Measurements from ENCODE around the gene GAS2L1.

GAS2L1 gene

DNA sequence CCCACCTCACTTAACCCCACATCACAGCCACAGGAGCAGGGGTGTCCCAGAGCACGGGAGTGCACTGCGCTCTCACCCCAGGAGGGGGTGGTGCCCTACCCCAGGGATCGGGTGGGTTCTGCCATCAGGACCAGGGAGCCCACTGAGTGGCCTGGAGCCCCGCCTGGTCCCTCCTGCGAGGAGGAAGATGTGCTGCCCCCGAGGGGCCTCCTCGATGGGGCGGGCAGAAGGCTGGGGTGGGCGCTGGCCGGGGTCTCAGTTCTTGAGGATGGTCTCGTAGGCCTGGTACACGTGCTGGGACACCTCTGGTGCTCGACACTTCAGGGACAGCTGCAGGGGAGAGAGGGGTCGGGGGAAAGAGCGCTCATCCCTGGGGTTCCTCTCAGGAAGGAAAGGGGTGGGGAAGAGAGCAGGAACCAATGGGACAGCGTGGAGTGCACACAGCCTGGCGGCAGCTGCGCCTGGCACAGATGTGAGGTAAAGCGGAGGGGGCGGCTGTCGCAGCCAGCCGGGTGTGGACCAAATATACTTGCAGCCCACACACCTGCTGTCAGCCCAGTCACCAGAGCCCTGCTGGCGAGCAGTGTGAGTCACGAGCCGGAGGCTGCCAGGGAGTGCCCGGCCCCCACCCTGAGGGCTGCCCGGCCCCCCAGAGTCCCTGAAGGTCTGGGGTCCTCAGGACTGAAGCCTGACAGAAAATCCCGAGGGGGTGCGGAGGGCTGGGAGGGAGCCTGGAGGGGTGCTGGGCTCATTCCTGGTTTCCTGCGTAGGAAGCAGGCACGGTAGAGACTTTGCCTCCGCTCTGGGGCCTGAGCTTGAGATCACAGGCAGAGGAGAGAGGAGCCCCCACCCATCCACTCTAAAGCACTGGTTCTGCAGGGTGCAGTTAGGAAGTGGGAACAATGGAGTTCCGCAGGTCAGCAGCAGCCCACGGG, 22.4 kb downstream of the GAS2L1 start:
- no peak for DNase-seq

- DNase-seq, result no peak
These were observed 23.1 kb downstream of the GAS2L1 start for GRCh38 chr22:29329581-29329980.

- no peak for DNase-seq
These were observed 23.8 kb downstream of the GAS2L1 start for GRCh38 chr22:29330291-29330690.

GRCh38 chr22:29330753-29331152, 24.3 kb downstream of the GAS2L1 start:
- no peak for DNase-seq

DNA sequence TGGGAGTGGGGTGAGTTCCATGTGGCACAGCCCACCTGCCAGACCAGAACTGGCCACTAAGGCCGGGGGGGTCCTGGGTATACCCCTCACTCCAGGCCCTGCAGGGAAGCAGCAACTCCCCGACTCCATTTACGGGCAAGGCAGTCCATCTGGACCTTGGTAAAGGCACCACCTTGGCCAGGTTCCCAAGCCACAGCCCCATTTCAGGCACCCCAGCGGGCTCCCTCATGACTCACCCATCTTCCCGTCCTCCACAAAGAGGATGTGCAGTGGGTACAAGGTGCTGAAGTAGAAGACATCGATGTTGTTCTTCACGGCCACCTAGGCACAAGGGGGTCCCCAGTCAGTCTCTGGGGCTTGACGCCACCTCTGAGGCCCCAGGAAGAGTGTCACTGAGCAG, 24.8 kb downstream of the GAS2L1 start:
- DNase-seq, result no peak

GRCh38 chr22:29331658-29332300, 25.3 kb downstream of the GAS2L1 start:
- DNase-seq, result no peak

DNA sequence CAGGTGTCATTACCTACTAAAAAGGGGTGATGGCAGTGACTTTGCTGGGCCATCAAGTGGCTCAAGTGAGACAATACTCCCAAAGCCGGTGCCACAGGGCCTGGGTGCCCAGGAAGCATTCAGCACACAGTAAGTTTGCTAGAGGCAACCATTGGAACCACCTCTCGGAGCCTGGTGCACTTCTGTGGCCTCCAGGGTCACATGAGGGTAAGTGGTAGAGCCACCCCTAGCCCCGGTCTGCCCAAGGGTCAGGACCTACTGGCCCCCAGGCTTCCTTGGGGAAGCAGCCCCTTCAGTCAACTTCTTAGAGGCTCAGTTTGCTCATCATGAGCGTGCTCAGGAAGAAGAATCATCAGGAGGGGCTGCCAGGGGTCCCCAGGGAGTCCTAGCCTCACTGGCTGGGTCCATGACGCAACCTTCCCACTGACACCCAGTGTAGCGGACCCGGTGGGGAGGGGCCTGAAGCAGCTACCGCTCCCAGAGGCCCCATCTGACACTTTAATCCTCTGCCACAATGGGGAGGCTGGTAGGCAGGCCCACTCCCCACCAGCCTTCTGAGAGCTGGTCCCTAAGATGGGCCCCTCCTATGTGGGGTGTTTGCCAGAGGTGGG, 26.5 kb downstream of the GAS2L1 start:
- no peak for DNase-seq

- no peak for DNase-seq
These were observed 27.7 kb downstream of the GAS2L1 start for GRCh38 chr22:29334148-29334547.

GRCh38 chr22:29334696-29335344, 28.4 kb downstream of the GAS2L1 start:
- no peak for DNase-seq

DNA sequence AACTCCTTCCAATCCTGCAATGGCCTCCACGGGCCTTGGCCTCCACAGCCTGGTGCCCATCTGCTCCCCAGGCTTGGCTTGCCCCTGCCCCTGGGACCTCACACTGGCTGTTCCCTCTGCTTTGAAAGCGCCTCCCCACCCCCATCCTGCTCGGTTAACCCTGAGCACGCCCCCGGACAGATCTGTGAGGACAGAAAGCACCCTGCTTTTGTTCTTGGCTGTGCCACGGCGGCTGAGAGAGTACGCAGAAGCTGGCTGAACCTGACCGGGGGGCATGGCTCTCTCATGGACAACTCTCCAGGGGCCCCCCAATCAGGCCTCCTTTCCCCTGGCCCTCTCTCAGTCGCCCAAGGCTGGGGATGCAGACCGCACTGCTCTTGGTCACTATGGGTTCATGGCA, 29.2 kb downstream of the GAS2L1 start:
- no peak for DNase-seq

DNA sequence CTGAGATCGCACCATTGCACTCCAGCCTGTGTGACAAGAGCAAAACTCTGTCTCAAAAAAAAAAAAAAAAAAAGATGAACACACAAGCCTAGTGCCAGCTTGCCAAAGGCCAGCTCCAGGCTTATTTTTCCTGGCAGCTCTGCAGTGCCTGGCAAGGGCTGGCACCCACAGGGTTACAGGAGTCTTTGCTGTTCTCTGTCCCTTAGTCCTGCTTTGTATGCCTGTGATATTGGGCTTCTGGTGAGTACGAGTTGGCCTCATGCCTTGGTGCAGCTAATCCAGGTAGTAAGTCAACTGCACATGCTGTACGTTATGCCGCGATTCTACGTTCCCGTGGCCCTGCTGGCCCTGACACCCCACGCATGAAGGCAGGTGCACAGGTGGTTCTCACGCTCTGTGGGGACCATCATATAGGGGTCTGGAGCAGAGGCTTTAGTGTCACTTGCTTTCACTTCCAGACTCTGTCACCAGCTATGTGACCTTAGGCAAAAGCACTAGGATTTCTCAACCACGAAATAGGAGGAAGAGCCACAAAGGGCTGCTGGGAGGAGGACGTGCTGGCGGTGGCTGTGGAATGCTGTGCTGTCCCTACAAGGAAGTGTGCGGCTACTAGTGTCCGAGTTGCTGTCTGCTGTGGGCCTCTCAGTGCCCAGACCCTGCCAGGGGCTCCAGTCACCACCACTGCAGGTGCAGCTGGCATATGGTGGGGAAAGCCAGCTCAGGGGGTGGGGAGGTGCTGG, 30.5 kb downstream of the GAS2L1 start:
- no peak for DNase-seq

DNA sequence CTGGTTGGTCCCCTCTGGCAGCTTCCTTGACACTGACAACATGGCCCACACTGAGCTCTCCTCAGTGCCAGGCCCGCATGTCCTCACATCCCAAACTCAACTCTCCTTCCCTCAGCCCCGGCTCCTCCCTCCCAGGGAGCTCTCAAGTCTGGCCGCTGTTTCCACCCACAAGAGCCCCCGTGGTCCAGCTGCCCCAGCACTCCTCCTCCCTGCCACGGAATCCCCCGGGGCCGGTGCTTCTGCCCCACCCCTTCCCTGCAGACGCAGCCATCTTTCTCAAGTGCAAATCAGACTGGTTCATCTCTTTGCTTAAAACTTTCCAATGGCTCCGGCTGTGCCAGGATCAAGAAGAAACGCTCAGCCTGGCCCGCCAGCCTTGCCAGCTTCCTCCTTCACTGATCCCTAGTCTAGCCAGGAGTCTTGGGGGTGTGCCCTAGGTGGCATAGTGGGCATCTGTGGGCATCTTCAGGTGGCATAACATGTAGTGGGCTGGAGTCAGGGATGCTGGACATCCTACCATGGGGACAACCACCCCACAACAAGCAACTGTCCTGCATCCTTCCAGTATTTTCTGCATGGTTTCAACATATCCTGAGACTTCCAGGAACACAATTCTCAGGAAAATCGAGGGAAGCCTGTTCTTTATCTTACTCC, 31.3 kb downstream of the GAS2L1 start:
- DNase-seq, result no peak

- no peak for DNase-seq
These were observed 31.9 kb downstream of the GAS2L1 start for GRCh38 chr22:29338398-29338797.

- no peak for DNase-seq
These were observed 33.2 kb downstream of the GAS2L1 start for GRCh38 chr22:29339381-29340235.

- DNase-seq, result no peak
These were observed 34.1 kb downstream of the GAS2L1 start for GRCh38 chr22:29340566-29340965.

- DNase-seq, result no peak
These were observed 34.8 kb downstream of the GAS2L1 start for GRCh38 chr22:29341056-29341848.

GRCh38 chr22:29341849-29342127, 35.3 kb downstream of the GAS2L1 start:
- DNase-seq, result no peak

DNA sequence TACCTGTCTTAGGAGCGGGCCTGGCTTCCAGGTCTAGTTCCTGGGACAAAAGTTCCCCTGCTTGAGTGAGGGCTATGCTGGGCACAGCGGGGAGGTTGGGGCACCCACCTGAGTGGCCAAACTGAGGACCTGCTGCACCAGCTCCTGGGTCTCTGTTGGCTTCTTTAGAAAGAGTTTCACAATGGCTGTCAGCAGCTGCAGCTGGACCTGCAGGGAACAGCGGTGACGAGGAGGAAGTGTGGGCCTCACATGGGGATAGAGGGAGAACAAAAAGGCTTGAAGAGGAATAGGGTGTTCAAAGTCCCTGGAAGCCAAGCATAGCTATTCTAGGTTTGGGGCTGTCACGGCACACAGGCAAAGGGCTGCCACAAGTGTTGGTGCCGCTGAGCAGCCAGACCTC, 35.7 kb downstream of the GAS2L1 start:
- DNase-seq, result no peak

GRCh38 chr22:29342577-29343312, 36.3 kb downstream of the GAS2L1 start:
- no peak for DNase-seq

GRCh38 chr22:29343313-29343805, 36.9 kb downstream of the GAS2L1 start:
- DNase-seq, result no peak

Measured in NCI-H748 treated with DMSO at 0.1 percent for 48 hours (cell line).